H9 (cell line): ENCODE data around the gene TRIM65. TPM values are rescaled to one million over a fixed set of nuclear protein-coding genes. Genes with fewer than 3 reads are reported as not detected.

ENCODE experiments used
- DNase-seq: peaks from one replicate; pipeline ENCODE4 v3.0.0-alpha.2; 2017
- H2AFZ ChIP-seq: one replicate; pipeline ENCODE4 v1.6.1; 2013; ENCODE audit warnings: mild to moderate bottlenecking, low read length, control low read depth, moderate library complexity
- H2AK5ac ChIP-seq: 2 replicates; pipeline ENCODE4 v1.6.1; 2013; ENCODE audit warnings: low read length, control low read depth, mixed read lengths; ENCODE audit not compliant: insufficient read length
- H2BK120ac ChIP-seq: one replicate; pipeline ENCODE4 v1.6.1; 2013; ENCODE audit warnings: low read depth, mild to moderate bottlenecking, low read length, control low read depth, inconsistent platforms; ENCODE audit not compliant: poor library complexity, severe bottlenecking
- H2BK12ac ChIP-seq: 2 replicates; pipeline ENCODE4 v1.6.1; 2013; ENCODE audit warnings: low read length, control low read depth, mixed read lengths, low read depth; ENCODE audit not compliant: insufficient read length
- H2BK15ac ChIP-seq: 2 replicates; pipeline ENCODE4 v1.6.1; 2013; ENCODE audit warnings: low read depth, low read length, control low read depth
- H2BK20ac ChIP-seq: one replicate; pipeline ENCODE4 v1.6.1; 2013; ENCODE audit warnings: low read depth, mild to moderate bottlenecking, low read length, control low read depth, inconsistent platforms; ENCODE audit not compliant: poor library complexity, severe bottlenecking
- H2BK5ac ChIP-seq: 2 replicates; pipeline ENCODE4 v1.6.1; 2013; ENCODE audit warnings: low read length, control low read depth, mixed read lengths; ENCODE audit not compliant: insufficient read length
- H3K14ac ChIP-seq: 2 replicates; pipeline ENCODE4 v1.6.1; 2013; ENCODE audit warnings: low read length, control low read depth; ENCODE audit not compliant: insufficient read depth
- H3K18ac ChIP-seq: 2 replicates; pipeline ENCODE4 v1.6.1; 2013; ENCODE audit warnings: low read depth, mild to moderate bottlenecking, mixed read lengths, low read length, control low read depth; ENCODE audit not compliant: insufficient read length
- H3K23ac ChIP-seq: 2 replicates; pipeline ENCODE4 v1.6.1; 2013; ENCODE audit warnings: low read length, control low read depth, mixed read lengths, low read depth; ENCODE audit not compliant: insufficient read length
- H3K23me2 ChIP-seq: 2 replicates; pipeline ENCODE4 v1.6.1; 2013; ENCODE audit warnings: low read depth, mild to moderate bottlenecking, mixed read lengths, low read length, control low read depth; ENCODE audit not compliant: insufficient read length, poor library complexity, severe bottlenecking
- H3K27ac ChIP-seq: 2 replicates; pipeline ENCODE4 v1.5.1; 2013; ENCODE audit warnings: low read length, control low read depth, mixed read lengths, low read depth; ENCODE audit not compliant: insufficient read length
- H3K27me3 ChIP-seq: 2 replicates; pipeline ENCODE4 v1.6.1; 2013; ENCODE audit warnings: low read length, control low read depth, inconsistent platforms; ENCODE audit not compliant: insufficient read depth
- H3K4ac ChIP-seq: 2 replicates; pipeline ENCODE4 v1.6.1; 2013; ENCODE audit warnings: low read depth, mild to moderate bottlenecking, control low read depth, inconsistent platforms, low read length, moderate library complexity
- H3K4me1 ChIP-seq: 2 replicates; pipeline ENCODE4 v1.6.1; 2013; ENCODE audit warnings: low read length, control low read depth, inconsistent platforms; ENCODE audit not compliant: insufficient read depth
- H3K4me2 ChIP-seq: 2 replicates; pipeline ENCODE4 v1.6.1; 2013; ENCODE audit warnings: low read length, control low read depth, mixed read lengths; ENCODE audit not compliant: insufficient read length, insufficient read depth
- H3K56ac ChIP-seq: 2 replicates; pipeline ENCODE4 v1.6.1; 2013; ENCODE audit warnings: low read depth, mild to moderate bottlenecking, mixed read lengths, low read length, control low read depth; ENCODE audit not compliant: insufficient read length
- H3K79me1 ChIP-seq: 2 replicates; pipeline ENCODE4 v1.6.1; 2013; ENCODE audit warnings: low read depth, mild to moderate bottlenecking, moderate library complexity, low read length, control low read depth, inconsistent platforms; ENCODE audit not compliant: insufficient read depth, poor library complexity, severe bottlenecking
- H3K79me2 ChIP-seq: 2 replicates; pipeline ENCODE4 v1.6.1; 2013; ENCODE audit warnings: low read length, control low read depth, inconsistent platforms; ENCODE audit not compliant: insufficient read depth
- H3K9ac ChIP-seq: 2 replicates; pipeline ENCODE4 v1.6.1; 2013; ENCODE audit warnings: low read length, control low read depth, mixed read lengths; ENCODE audit not compliant: insufficient read length; ENCODE audit errors: extremely low read depth
- H3K9me3 ChIP-seq: one replicate; pipeline ENCODE4 v1.6.1; 2013; ENCODE audit warnings: low read depth, low read length, inconsistent platforms; ENCODE audit not compliant: control insufficient read depth
- H3T11ph ChIP-seq: one replicate; pipeline ENCODE4 v1.6.1; 2013; ENCODE audit warnings: mild to moderate bottlenecking, low read length, control low read depth, inconsistent platforms
- H4K20me1 ChIP-seq: one replicate; pipeline ENCODE4 v1.6.1; 2013; ENCODE audit not compliant: control insufficient read depth, insufficient read length, insufficient read depth
- H4K5ac ChIP-seq: 2 replicates; pipeline ENCODE4 v1.6.1; 2013; ENCODE audit warnings: low read depth, mild to moderate bottlenecking, mixed read lengths, low read length, control low read depth; ENCODE audit not compliant: insufficient read length
- H4K8ac ChIP-seq: replicated peaks from 2 replicates; pipeline ENCODE4 v1.6.1; 2013; ENCODE audit warnings: low read length, control low read depth, mixed read lengths, low read depth; ENCODE audit not compliant: insufficient read length
- H4K91ac ChIP-seq: 2 replicates; pipeline ENCODE4 v1.6.1; 2013; ENCODE audit warnings: low read depth, mild to moderate bottlenecking, moderate library complexity, mixed read lengths, low read length, control low read depth; ENCODE audit not compliant: insufficient read length
- H3K27ac Mint-ChIP-seq, 3 experiments: 2 replicates in 2 of 3; 3 replicates in 1 of 3; pipeline ENCODE4 v1.8.0; 2020 to 2021; ENCODE audit warnings: mixed read lengths in 3 of 3, mild to moderate bottlenecking in 1 of 3, moderate library complexity in 1 of 3
- H3K27me3 Mint-ChIP-seq: 2 replicates; pipeline ENCODE4 v1.8.0; 2021; ENCODE audit warnings: low read depth, mild to moderate bottlenecking, moderate library complexity, mixed read lengths
- H3K36me3 Mint-ChIP-seq, 3 experiments: 2 replicates in 2 of 3; 3 replicates in 1 of 3; pipeline ENCODE4 v1.8.0; 2020 to 2021; ENCODE audit warnings: low read depth in 3 of 3, mixed read lengths in 3 of 3; ENCODE audit not compliant: insufficient read depth in 1 of 3
- H3K4me1 Mint-ChIP-seq, 2 experiments: 2 replicates each; pipeline ENCODE4 v1.8.0; 2020; ENCODE audit warnings: mixed read lengths in 2 of 2
- H3K4me3 Mint-ChIP-seq, 2 experiments: 2 replicates in 1 of 2; 3 replicates in 1 of 2; pipeline ENCODE4 v1.8.0; 2020 to 2021; ENCODE audit warnings: mild to moderate bottlenecking in 2 of 2, mixed read lengths in 2 of 2, moderate library complexity in 1 of 2
- H3K9me3 Mint-ChIP-seq, 2 experiments: 2 replicates in 1 of 2; 3 replicates in 1 of 2; pipeline ENCODE4 v1.8.0; 2020; ENCODE audit warnings: mild to moderate bottlenecking in 2 of 2, mixed read lengths in 2 of 2, moderate library complexity in 1 of 2
- WGBS: extraction: QIAGEN DNeasy Blood & Tissue Kit; methylation state at CpG from one replicate; pipeline ENCODE4 v1.1.7; 2013; ENCODE audit warnings: missing lambda C conversion rate, low lambda C conversion rate, mixed read lengths; ENCODE audit not compliant: insufficient read length; ENCODE audit errors: extremely low coverage; 5-methylcytosine and 5-hydroxymethylcytosine counted together
- total RNA-seq: library from RNA; stranded (reverse); gene quantifications from 2 replicates; pipeline ENCODE4 v1.2.1, GENCODE V29; 2021
- TF ChIP-seq, protein P1 (sequence below): fragments of 200-600 bp; sonication (generic); conservative IDR thresholded peaks from 3 replicates; pipeline ENCODE4 v1.8.0; 2021; ENCODE audit warnings: antibody characterized with exemption, mild to moderate bottlenecking

Gene TRIM65
- total RNA-seq, 1 experiment from 2014 or later: 34.1 TPM

DNA sequence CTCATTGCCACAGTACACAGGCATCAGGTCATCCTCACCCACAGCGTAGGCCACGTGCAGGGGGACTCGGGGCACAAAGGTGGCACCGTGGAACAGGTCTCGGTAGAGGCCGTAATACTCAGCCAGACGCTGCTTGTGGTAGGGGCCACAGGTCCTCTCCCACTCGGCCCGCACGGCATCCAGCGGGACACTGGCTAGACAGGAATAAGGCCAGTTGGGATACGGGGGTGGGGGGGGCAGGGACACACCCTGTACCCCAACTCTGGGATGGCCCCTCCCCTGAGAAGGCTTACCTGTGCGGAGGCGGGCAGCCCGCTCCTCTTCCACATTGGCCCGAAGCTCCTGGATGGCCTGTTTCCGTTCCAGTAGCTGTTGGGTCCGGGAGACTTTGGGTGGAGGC, 5.0 kb upstream of the TRIM65 start:
- H2BK15ac ChIP-seq: no peak overlapping the region
- no peaks in the 10 kb centered on the region for H4K20me1 ChIP-seq
- no peak overlapping the region for H4K8ac ChIP-seq
- H3K27ac Mint-ChIP-seq: no peak overlapping the region; a peak in 1 of 7 replicates
- no peak for DNase-seq
- no peak overlapping the region for H2AK5ac ChIP-seq
- no peak overlapping the region for H2BK5ac ChIP-seq
- H3K4ac ChIP-seq: no peak overlapping the region
- no peaks in the 10 kb centered on the region for H3K9me3 ChIP-seq
- no peaks in the 10 kb centered on the region for H3K79me1 ChIP-seq
- no peaks in the 10 kb centered on the region; the same call in 1 of the 2 replicates for H3K27me3 Mint-ChIP-seq
- no peaks in the 10 kb centered on the region for H3K4me1 ChIP-seq
- no peak overlapping the region for H3K4me2 ChIP-seq
- H3K18ac ChIP-seq: no peak overlapping the region
- no peaks in the 10 kb centered on the region for H3K27me3 ChIP-seq
- no peak overlapping the region for H3K4me3 Mint-ChIP-seq
- TF ChIP-seq, protein P1, sequence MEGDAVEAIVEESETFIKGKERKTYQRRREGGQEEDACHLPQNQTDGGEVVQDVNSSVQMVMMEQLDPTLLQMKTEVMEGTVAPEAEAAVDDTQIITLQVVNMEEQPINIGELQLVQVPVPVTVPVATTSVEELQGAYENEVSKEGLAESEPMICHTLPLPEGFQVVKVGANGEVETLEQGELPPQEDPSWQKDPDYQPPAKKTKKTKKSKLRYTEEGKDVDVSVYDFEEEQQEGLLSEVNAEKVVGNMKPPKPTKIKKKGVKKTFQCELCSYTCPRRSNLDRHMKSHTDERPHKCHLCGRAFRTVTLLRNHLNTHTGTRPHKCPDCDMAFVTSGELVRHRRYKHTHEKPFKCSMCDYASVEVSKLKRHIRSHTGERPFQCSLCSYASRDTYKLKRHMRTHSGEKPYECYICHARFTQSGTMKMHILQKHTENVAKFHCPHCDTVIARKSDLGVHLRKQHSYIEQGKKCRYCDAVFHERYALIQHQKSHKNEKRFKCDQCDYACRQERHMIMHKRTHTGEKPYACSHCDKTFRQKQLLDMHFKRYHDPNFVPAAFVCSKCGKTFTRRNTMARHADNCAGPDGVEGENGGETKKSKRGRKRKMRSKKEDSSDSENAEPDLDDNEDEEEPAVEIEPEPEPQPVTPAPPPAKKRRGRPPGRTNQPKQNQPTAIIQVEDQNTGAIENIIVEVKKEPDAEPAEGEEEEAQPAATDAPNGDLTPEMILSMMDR: no peak
- no peak overlapping the region for H3K27ac ChIP-seq
- H3T11ph ChIP-seq: no peak overlapping the region
- no peak overlapping the region for H4K5ac ChIP-seq
- peaks cover 9 to 11% of the 10 kb centered on the region in 2 experiments for H3K4me1 Mint-ChIP-seq
- no peak overlapping the region for H2BK12ac ChIP-seq
- H3K56ac ChIP-seq: no peak overlapping the region
- no CpG with 5 or more reads among the region's 18 CpGs for WGBS
- no peak overlapping the region for H2AFZ ChIP-seq
- H3K9me3 Mint-ChIP-seq: no peaks in the 10 kb centered on the region
- no peak overlapping the region for H2BK120ac ChIP-seq
- peaks cover 14 to 44% (median 40%) of the 10 kb centered on the region in 3 experiments; a peak in 6 of 7 replicates for H3K36me3 Mint-ChIP-seq
- H3K14ac ChIP-seq: no peak overlapping the region
- no peak overlapping the region for H3K23ac ChIP-seq
- no peak overlapping the region for H2BK20ac ChIP-seq
- H3K79me2 ChIP-seq: no peaks in the 10 kb centered on the region
- H4K91ac ChIP-seq: no peak overlapping the region
- no peak overlapping the region for H3K9ac ChIP-seq
- peaks cover 10% of the 10 kb centered on the region for H3K23me2 ChIP-seq
